ENCODE results near the gene MRPL40. TPM values are rescaled to one million over a fixed set of nuclear protein-coding genes. Genes with fewer than 3 reads are reported as not detected.

MRPL40 gene
- total RNA-seq, 2 experiments from 2014 or later, result 34.1 to 34.4 TPM

DNA sequence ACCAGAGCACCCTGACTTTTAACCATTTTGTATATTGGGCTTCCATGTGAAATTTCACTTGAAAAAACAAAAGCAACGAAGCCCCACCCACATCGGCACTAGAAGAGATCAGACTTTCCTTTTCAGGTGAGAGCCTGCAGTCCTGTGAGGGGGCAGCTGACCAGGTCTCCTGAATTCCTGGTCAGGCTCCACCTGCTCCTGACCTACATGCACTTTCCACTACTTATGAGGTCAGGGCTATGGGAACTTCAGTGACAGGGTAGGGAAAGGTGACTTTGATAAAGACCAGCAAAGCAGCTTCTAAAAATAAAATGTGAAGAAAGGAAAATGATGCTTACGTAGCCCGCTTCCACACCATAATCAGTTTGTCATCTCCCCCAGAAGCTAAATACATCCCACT lies 25.5 kb upstream of the MRPL40 start:
- DNase-seq (no peak), ATAC-seq (no peak)
- Mint-ChIP-seq H3K4me3 (no peak overlapping the region), H3K9me3 (ENCODE audit: low read depth) (no peaks in the 10 kb centered on the region), H3K36me3 (ENCODE audit: low read depth) (peaks cover 37% of the 10 kb centered on the region), H3K27me3 (no peaks in the 10 kb centered on the region), H3K4me1 (no peaks in the 10 kb centered on the region), H3K27ac (no peak overlapping the region)
- POLR2A ChIA-PET, result no interaction called here
- intact Hi-C loops (cut with DNase I, micrococcal nuclease), result loop anchor here in 1 of 2 experiments (10.0 kb wide), 1 partner anchor 62 kb away; no protein-coding TSS in a partner anchor
- CTCF ChIA-PET, result no interaction called here

DNA sequence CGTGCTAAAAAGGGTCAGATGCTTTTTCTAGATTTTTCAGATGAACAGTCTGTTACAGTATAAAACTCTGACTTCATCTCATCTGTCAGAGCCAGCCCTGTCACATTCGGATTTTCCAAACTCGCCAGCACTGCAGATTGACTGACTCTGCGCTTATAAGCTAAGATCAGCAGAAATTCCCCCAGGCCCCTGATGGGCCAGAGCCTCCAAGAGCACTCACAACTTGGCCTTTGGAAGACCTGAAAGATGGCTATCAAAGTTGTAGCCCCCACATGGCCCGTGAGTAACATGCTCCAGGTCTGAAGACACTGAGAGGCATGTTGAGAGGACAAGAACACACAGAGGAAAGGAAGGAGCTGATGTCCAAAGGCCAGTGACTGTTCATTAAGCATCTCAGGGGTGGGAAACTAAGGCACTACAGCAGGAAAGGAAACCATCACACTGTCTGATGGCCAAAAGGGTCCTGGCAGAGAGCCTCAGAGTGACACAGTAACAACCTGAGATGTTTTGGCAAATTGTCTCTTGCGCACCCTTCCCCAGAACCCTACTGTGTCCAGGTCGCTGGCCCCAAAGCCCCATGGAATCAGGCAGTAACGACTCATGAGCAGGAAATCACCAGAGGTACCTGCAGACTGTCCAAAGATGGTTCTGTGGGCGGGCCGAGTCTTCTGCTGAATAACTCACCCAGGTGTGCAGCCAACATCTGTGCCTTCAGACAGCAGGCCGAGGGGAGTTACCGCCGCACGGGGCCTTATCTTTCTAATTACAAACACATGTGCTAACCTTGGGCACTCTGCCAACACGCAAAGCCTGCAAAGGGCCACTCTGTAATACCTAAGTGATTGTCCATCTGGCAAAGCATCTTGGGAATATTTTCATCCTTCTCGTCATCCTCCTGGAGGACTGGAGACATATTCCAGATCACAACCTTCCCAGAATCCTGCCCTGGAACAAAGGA lies 24.4 kb upstream of the MRPL40 start:
- ChIA-PET CTCF (no interaction called here), POLR2A (no interaction called here)
- no peak for ATAC-seq
- Mint-ChIP-seq H3K27me3 (no peaks in the 10 kb centered on the region), H3K9me3 (ENCODE audit: low read depth) (no peaks in the 10 kb centered on the region), H3K27ac (no peak overlapping the region), H3K36me3 (ENCODE audit: low read depth) (peaks cover 36% of the 10 kb centered on the region), H3K4me3 (no peak overlapping the region), H3K4me1 (peaks cover 4% of the 10 kb centered on the region)
- DNase-seq, result no peak
- intact Hi-C loops (cut with DNase I, micrococcal nuclease), result loop anchor here in 1 of 2 experiments (10.0 kb wide), 1 partner anchor 63 kb away; no protein-coding TSS in a partner anchor

DNA sequence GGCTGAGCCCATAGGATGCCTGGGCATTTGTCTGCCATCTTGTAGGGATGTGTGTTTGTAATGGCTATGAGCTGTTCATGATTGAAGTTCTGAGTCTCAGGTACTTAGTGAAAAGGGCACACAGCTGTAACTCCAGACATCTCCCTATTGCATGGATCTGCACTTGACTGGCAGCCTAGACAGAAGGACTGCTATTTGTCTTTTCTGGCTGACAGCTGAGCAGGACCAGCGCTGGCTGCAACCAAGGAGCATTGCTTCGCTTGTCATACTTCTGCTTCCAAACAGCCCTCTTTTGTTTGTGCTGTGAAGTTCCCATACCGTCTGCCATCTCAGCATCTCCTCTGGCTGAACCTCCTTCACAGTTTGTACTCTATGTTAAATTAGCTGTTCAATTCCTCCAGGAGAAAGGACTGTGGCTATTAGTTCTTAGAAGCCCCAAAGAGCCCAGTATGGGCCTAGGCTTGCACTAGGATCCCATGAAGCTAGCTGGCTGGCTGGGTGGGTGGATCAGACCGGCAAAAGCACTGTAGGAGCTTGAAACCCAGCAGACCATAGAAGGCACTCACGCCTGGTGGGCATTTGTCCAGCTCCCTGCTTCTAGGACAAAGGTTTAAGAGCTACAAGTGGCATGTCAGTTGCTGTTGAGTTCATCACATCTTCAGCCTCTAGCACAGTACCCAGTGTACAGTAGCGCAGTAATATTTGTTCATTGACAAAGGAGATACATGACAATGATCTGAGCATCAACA lies 21.2 kb upstream of the MRPL40 start:
- Mint-ChIP-seq H3K27ac (no peak overlapping the region), H3K4me3 (no peak overlapping the region), H3K4me1 (peaks cover 8% of the 10 kb centered on the region), H3K9me3 (ENCODE audit: low read depth) (no peaks in the 10 kb centered on the region), H3K36me3 (ENCODE audit: low read depth) (peaks cover 18% of the 10 kb centered on the region), H3K27me3 (no peaks in the 10 kb centered on the region)
- no peak for ATAC-seq
- ChIA-PET CTCF (no interaction called here), POLR2A (no interaction called here)
- intact Hi-C loops (cut with DNase I, micrococcal nuclease), result no loop called here
- DNase-seq, result no peak

DNA sequence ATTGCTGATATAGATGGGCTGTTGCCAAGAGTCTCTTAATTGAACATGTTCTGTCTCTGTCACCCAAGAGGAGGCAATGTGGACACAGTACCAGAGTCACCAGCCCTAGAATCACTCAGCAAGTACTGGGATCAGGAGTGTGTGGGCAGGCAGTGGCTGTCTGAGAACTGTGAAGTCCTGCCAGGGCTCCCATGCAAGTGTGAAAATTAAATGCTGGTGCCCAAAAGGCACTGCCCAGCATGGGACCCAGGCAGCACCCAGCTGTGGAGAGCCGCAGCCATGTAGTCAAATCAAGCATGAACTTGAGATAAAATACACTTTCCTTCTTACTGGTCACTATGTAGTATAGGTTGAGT lies 20.7 kb upstream of the MRPL40 start:
- H3K9me3 Mint-ChIP-seq (ENCODE audit: low read depth), result no peaks in the 10 kb centered on the region

DNA sequence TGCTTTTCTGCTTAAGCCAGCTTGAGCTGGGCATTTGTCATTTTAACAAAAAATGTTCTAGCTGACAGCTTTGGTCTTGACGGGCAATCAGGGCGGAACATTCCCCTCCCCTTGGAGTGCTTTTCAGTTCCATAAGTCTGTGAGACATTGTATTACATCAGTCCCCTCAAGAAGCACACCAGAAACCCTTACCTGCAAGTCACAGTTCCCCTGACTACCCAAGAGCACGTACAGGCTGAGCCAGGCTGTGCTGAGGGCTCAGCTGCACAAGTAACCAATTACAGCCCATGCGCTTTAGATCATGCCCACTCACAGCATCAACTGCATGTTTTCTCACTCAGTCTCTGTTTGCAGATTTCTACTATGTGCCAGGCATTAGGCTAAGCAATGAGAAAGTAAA lies 19.9 kb upstream of the MRPL40 start:
- Mint-ChIP-seq H3K4me1 (peaks cover 8% of the 10 kb centered on the region), H3K27ac (peak overlapping the region; percentile 71), H3K9me3 (ENCODE audit: low read depth) (no peaks in the 10 kb centered on the region), H3K36me3 (ENCODE audit: low read depth) (peaks cover 16% of the 10 kb centered on the region), H3K4me3 (no peak overlapping the region), H3K27me3 (no peaks in the 10 kb centered on the region)
- intact Hi-C loops (cut with DNase I, micrococcal nuclease), result no loop called here
- peak; percentile 44 for ATAC-seq
- POLR2A ChIA-PET, result no interaction called here
- CTCF ChIA-PET, result interaction anchor here (1.1 kb wide), 1 partner anchor 9 kb away, joined by 4 read pairs; no protein-coding TSS in a partner anchor
- no peak for DNase-seq

More for the DNA sequence above, 20.7 kb upstream of the MRPL40 start:
- no peak for DNase-seq
- CTCF ChIA-PET, result no interaction called here
- Mint-ChIP-seq H3K4me1 (peaks cover 8% of the 10 kb centered on the region), H3K27ac (no peak overlapping the region), H3K27me3 (no peaks in the 10 kb centered on the region), H3K36me3 (ENCODE audit: low read depth) (peaks cover 18% of the 10 kb centered on the region), H3K4me3 (no peak overlapping the region)
- no peak for ATAC-seq
- POLR2A ChIA-PET, result no interaction called here
- intact Hi-C loops (cut with DNase I, micrococcal nuclease), result no loop called here

DNA sequence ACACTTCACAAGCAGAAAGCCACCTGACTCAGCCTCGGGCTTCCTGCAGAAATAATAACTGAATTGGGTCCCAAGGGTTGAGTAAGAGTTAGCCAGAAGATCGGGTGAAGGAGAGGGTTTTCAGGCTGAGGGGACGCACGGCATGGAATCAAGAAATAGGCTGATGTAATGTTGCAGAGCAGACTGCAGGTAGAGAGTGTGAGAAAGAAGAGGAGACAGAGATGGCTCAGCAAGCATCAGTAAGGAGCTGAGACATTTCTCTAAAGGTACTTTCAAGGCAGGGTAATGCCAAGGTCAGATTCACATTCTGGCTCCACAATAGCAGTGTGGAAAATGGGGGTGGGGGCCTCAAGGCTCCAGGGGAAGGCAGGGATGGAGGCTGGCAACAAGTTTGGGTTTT lies 19.4 kb upstream of the MRPL40 start:
- H3K9me3 Mint-ChIP-seq (ENCODE audit: low read depth), result no peaks in the 10 kb centered on the region
- CTCF ChIA-PET, result interaction anchor here (1.1 kb wide), 1 partner anchor 9 kb away, joined by 4 read pairs; no protein-coding TSS in a partner anchor
- intact Hi-C loops (cut with DNase I, micrococcal nuclease), result no loop called here
- POLR2A ChIA-PET, result no interaction called here
- peaks cover 10% of the 10 kb centered on the region for H3K4me1 Mint-ChIP-seq
- peaks cover 16% of the 10 kb centered on the region for H3K36me3 Mint-ChIP-seq (ENCODE audit: low read depth)
- H3K27me3 Mint-ChIP-seq, result no peaks in the 10 kb centered on the region
- DNase-seq, result no peak
- H3K27ac Mint-ChIP-seq, result peak overlapping the region; percentile 71
- H3K4me3 Mint-ChIP-seq, result no peak overlapping the region
- ATAC-seq, result peak; percentile 53

DNA sequence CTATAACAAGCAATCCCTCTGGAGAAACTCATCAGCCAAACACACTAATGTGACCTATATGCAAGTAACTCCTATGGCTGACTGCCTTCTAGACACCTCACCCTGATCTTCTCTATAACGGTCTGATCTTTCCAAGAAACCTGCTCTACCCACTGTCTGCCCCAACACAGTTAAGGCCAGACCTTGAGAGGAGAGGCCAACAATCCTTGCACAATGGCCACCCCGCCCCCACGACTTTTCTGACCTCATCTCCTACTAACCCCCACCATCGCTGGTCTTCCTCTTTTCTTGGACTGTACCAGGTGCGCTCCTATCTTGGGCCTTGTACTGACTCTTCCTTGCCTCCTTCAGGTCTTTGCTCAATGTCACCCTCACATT lies 13.3 kb upstream of the MRPL40 start:
- POLR2A ChIA-PET, result interaction anchor here (0.7 kb wide), 1 partner anchor 13 kb away, joined by 3 read pairs; the partner anchor contains the start of gene HIRA
- Mint-ChIP-seq H3K9me3 (ENCODE audit: low read depth) (no peaks in the 10 kb centered on the region), H3K4me1 (peaks cover 52% of the 10 kb centered on the region), H3K36me3 (ENCODE audit: low read depth) (peaks cover 10% of the 10 kb centered on the region), H3K27ac (peak overlapping the region; percentile 84), H3K4me3 (no peak overlapping the region), H3K27me3 (no peaks in the 10 kb centered on the region)
- DNase-seq, result no peak
- intact Hi-C loops (cut with DNase I, micrococcal nuclease), result no loop called here
- CTCF ChIA-PET, result interaction anchor here (1.0 kb wide), 1 partner anchor 14 kb away, joined by 3 read pairs; no protein-coding TSS in a partner anchor
- ATAC-seq, result no peak

DNA sequence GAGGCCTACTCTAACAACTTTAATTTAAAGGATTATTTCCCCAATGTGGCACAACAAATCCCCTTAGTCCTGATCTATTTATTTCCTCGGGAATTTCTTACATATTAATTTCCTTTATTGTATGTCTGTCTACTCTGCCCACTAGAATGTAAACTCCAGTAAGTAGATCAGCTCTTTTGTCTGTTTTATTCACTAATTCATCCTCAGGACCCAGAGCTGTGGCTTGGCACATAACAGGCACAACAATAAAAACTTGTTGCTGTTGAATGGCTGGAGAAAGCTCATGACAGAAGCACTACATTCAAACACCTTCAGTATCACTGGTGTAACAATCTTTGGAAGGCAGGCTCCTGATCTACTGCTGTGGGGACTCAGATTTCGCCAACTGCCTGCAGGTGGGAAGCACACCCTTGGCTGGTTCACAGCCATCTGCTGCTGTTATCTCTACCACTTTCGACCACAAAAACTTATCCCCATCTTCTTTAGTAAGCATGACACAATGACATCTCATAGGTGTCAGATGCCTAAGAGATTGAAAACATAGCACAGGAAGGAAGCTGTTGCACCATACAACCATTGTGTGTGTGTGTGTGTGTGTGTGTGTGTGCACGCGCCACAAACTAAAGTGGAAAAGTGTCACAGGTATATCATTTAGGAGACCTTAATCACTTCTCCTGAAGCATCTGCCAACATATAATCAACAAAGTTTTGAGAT lies 12.7 kb upstream of the MRPL40 start:
- peaks cover 10% of the 10 kb centered on the region for H3K36me3 Mint-ChIP-seq (ENCODE audit: low read depth)
- ATAC-seq, result peak; percentile 98

DNA sequence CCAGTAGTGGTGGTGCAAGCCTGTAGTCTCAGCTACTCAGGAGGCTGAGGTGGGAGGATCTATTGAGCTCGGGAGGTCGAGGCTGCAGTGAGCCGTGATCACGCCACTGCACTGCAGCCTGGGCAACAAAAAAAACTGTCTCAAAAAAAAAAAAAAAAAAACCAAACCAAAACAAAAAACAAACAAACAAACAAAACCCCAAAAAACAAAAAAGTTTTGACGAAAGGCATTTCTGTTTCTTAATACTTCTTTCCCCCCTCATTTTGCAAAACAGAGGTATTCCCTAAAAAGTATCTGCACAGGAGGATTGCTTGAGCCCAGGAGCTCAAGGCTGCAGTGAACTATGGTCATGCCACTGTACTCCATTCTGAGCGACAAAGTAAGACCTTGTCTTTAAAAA lies 12.0 kb upstream of the MRPL40 start:
- H3K4me1 Mint-ChIP-seq, result peaks cover 62% of the 10 kb centered on the region
- peak overlapping the region; percentile 84 for H3K27ac Mint-ChIP-seq
- H3K27me3 Mint-ChIP-seq, result no peaks in the 10 kb centered on the region
- CTCF ChIA-PET, result interaction anchor here (1.3 kb wide), 2 partner anchors 10 to 550 kb away, joined by 3 to 4 read pairs; no protein-coding TSS in a partner anchor
- peak; percentile 8 for ATAC-seq
- DNase-seq, result no peak
- POLR2A ChIA-PET, result interaction anchor here (0.6 kb wide), 1 partner anchor 518 kb away, joined by 3 read pairs; no protein-coding TSS in a partner anchor
- H3K9me3 Mint-ChIP-seq (ENCODE audit: low read depth), result no peaks in the 10 kb centered on the region
- H3K4me3 Mint-ChIP-seq, result peak overlapping the region; percentile 9
- H3K36me3 Mint-ChIP-seq (ENCODE audit: low read depth), result peaks cover 12% of the 10 kb centered on the region
- intact Hi-C loops (cut with DNase I, micrococcal nuclease), result no loop called here

More for the DNA sequence above, 12.7 kb upstream of the MRPL40 start:
- CTCF ChIA-PET, result interaction anchor here (0.7 to 1.3 kb wide), 4 partner anchors 10 to 550 kb away, joined by 3 to 4 read pairs (median 3); no protein-coding TSS in a partner anchor
- H3K4me3 Mint-ChIP-seq, result peak overlapping the region; percentile 9
- H3K27ac Mint-ChIP-seq, result peak overlapping the region; percentile 84
- peak; percentile 65 for DNase-seq
- H3K9me3 Mint-ChIP-seq (ENCODE audit: low read depth), result no peaks in the 10 kb centered on the region
- peaks cover 56% of the 10 kb centered on the region for H3K4me1 Mint-ChIP-seq
- POLR2A ChIA-PET, result interaction anchor here (0.6 to 0.7 kb wide), 2 partner anchors 12 to 124 kb away, joined by 3 to 4 read pairs; partner anchors contain the start of gene HIRA
- intact Hi-C loops (cut with DNase I, micrococcal nuclease), result no loop called here
- H3K27me3 Mint-ChIP-seq, result no peaks in the 10 kb centered on the region

DNA sequence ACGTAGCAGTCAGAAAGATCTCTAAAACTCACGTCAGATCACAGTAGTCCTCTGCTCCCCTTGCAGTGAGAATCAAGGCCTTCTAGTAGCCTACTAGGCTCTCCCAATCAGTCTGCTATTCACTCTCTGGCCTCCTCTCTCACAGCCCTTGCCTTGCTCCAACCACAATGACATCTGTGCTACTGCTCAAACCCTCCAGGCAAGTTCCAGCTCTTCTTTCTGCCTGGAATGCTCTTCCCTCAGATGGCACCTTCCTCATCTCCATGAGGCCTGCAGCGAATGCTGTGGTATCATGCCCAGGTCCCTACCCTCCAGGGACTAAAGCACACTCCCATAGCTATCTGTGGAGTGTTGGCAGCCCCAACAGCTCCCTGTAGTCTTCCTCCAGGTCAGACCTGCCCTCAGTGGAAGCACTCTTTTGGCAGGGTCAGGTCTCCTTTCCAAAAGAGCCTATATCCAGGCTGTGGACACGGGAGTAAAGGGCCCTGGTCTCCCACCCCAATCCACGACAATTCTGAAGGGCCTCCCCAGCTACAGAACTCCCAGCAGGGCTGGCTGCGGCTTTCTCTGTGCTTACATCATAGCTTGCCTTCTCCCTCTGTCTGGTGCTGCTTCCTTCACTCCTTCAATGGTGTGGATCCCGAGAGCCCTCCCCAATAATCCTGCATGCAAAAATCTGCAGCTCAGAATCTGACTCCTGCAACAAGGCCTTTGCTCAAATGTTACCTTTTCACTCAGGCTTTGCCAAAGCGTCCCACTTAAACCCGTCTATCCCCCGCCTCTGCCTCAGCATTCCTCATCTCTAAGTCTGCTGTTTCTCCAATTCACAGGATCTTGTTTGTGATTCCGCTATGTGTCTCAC lies 9.7 kb upstream of the MRPL40 start:
- Mint-ChIP-seq H3K9me3 (ENCODE audit: low read depth) (no peaks in the 10 kb centered on the region), H3K36me3 (ENCODE audit: low read depth) (peaks cover 10% of the 10 kb centered on the region), H3K4me1 (peaks cover 73% of the 10 kb centered on the region), H3K27ac (peak overlapping the region; percentile 71), H3K27me3 (no peaks in the 10 kb centered on the region), H3K4me3 (no peak overlapping the region)
- ATAC-seq, result no peak
- no peak for DNase-seq
- intact Hi-C loops (cut with DNase I, micrococcal nuclease), result no loop called here
- ChIA-PET POLR2A (no interaction called here), CTCF (interaction anchor here (0.9 to 1.5 kb wide), 4 partner anchors 11 to 207 kb away, joined by 3 to 6 read pairs (median 4); no protein-coding TSS in a partner anchor)

All from activated CD4-positive, alpha-beta T cell treated with anti-CD3 and anti-CD28 coated beads for 36 hours (primary cell).